Coronary artery (tissue), 2 donors: ENCODE data around the gene EXOC3L4.

Experiments
- DNase-seq: peaks from one replicate; pipeline ENCODE4 v3.0.0-alpha.2; 2017; ENCODE audit warnings: low spot score
- H3K27ac ChIP-seq, 2 donors: fragments of 200-600 bp; sonication (generic); one replicate each; pipeline ENCODE4 v1.5.1; 2016 to 2019
- H3K4me3 ChIP-seq: fragments of 200-600 bp; sonication (generic); 2 replicates; pipeline ENCODE4 v1.5.1; 2016; ENCODE audit warnings: mild to moderate bottlenecking, moderate library complexity
- CTCF ChIP-seq: fragments of 200-600 bp; sonication (generic); IDR thresholded peaks from one replicate; pipeline ENCODE4 v1.5.1; 2019; ENCODE audit warnings: antibody characterized with exemption

The EXOC3L4 gene

GRCh38 chr14:103126088-103126872, 31.8 kb downstream of the EXOC3L4 start:
- Histone ChIP-seq H3K27ac (no peak overlapping the region), H3K4me3 (peak overlapping the region; percentile 65)
- no peak for TF ChIP-seq CTCF
- no peak for DNase-seq

- Histone ChIP-seq H3K27ac (no peak overlapping the region), H3K4me3 (peak overlapping the region; percentile 65)
- TF ChIP-seq CTCF = no peak
- no peak for DNase-seq
Measured at GRCh38 chr14:103126873-103127304, 32.4 kb downstream of the EXOC3L4 start.

- Histone ChIP-seq H3K27ac (no peak overlapping the region), H3K4me3 (peak overlapping the region; percentile 65)
- no peak for DNase-seq
- TF ChIP-seq CTCF = no peak
Measured at GRCh38 chr14:103127356-103127755, 32.8 kb downstream of the EXOC3L4 start.

GRCh38 chr14:103127861-103128598, 33.5 kb downstream of the EXOC3L4 start:
- Histone ChIP-seq H3K4me3 (no peak overlapping the region), H3K27ac (peak overlapping the region in 1 of 2 donors; percentile 6)
- no peak for DNase-seq
- no peak for TF ChIP-seq CTCF

GRCh38 chr14:103128631-103129300, 34.2 kb downstream of the EXOC3L4 start:
- no peak for TF ChIP-seq CTCF
- peak overlapping the region in 1 of 2 donors; percentile 7 for H3K27ac ChIP-seq
- H3K4me3 ChIP-seq = no peak overlapping the region
- no peak for DNase-seq

- Histone ChIP-seq H3K27ac (peak overlapping the region in 1 of 2 donors; percentile 7), H3K4me3 (no peak overlapping the region)
- no peak for DNase-seq
- no peak for TF ChIP-seq CTCF
Measured at GRCh38 chr14:103129301-103130016, 34.9 kb downstream of the EXOC3L4 start.
